DND-41 (cell line): ENCODE measurements around the gene KNDC1.

Experiments
- CTCF ChIP-seq: IDR thresholded peaks from 2 replicates; pipeline ENCODE4 v1.5.1; 2012; ENCODE audit warnings: borderline replicate concordance, low read length, moderate library complexity, mild to moderate bottlenecking; ENCODE audit not compliant: poor library complexity, severe bottlenecking; ENCODE audit errors: extremely low read depth
- EZH2 ChIP-seq: IDR thresholded peaks from 3 replicates; pipeline ENCODE4 v1.6.1; 2012; ENCODE audit warnings: borderline replicate concordance, low read depth, mild to moderate bottlenecking, moderate library complexity, low read length, inconsistent platforms; ENCODE audit not compliant: severe bottlenecking

- TF ChIP-seq EZH2 (no peak), CTCF (no peak)
Measured at GRCh38 chr10:133190225-133190624, 30.2 kb downstream of the KNDC1 start.
